PC-3 (cell line): ENCODE measurements around the gene ZNF384.

Experiments
- CTCF ChIP-seq: fragments of 300-600 bp; sonication (generic); conservative IDR thresholded peaks from 2 replicates; pipeline ENCODE4 v1.5.1; 2017; ENCODE audit warnings: antibody characterized with exemption, low read depth, mild to moderate bottlenecking, low read length
- EZH2 ChIP-seq: fragments of 300-600 bp; sonication (generic); IDR thresholded peaks from one replicate; pipeline ENCODE4 v1.6.1; 2017; ENCODE audit warnings: antibody characterized with exemption, mild to moderate bottlenecking, low read length; ENCODE audit not compliant: unreplicated experiment

GRCh38 chr12:6638305-6638704 is 50.9 kb downstream of the ZNF384 start:
- no peak for TF ChIP-seq CTCF
- TF ChIP-seq EZH2: no peak
